ENCODE results near the gene INAFM2.

The INAFM2 gene

GRCh38 chr15:40320931-40321371, 2.5 kb upstream of the INAFM2 start:
- TF ChIP-seq CTCF (IDR thresholded peaks at IDR 0.05; ENCODE audit: insufficient read depth, low read depth, low read length, missing control alignments), result peak; percentile 87
- H3K4me3 ChIP-seq (ENCODE audit: low read depth, low read length), result no peak overlapping the region
- peak; percentile 74 for DNase-seq (ENCODE audit: low read depth)

GRCh38 chr15:40322531-40323238, 807 bp upstream of the INAFM2 start:
- TF ChIP-seq CTCF (IDR thresholded peaks at IDR 0.05; ENCODE audit: insufficient read depth, low read depth, low read length, missing control alignments), result no peak
- peak overlapping the region; percentile 49 for H3K4me3 ChIP-seq (ENCODE audit: low read depth, low read length)
- no peak for DNase-seq (ENCODE audit: low read depth)

- TF ChIP-seq CTCF (IDR thresholded peaks at IDR 0.05; ENCODE audit: insufficient read depth, low read depth, low read length, missing control alignments), result no peak
- peak; percentile 41 for DNase-seq (ENCODE audit: low read depth)
- H3K4me3 ChIP-seq (ENCODE audit: low read depth, low read length), result peak overlapping the region; percentile 65
Observed at GRCh38 chr15:40323953-40324937, 753 bp downstream of the INAFM2 start.

GRCh38 chr15:40325188-40325587, 1.7 kb downstream of the INAFM2 start:
- TF ChIP-seq CTCF (IDR thresholded peaks at IDR 0.05; ENCODE audit: insufficient read depth, low read depth, low read length, missing control alignments), result no peak
- DNase-seq (ENCODE audit: low read depth), result no peak
- H3K4me3 ChIP-seq (ENCODE audit: low read depth, low read length), result no peak overlapping the region

- no peak for DNase-seq (ENCODE audit: low read depth)
- TF ChIP-seq CTCF (IDR thresholded peaks at IDR 0.05; ENCODE audit: insufficient read depth, low read depth, low read length, missing control alignments), result no peak
- no peak overlapping the region for H3K4me3 ChIP-seq (ENCODE audit: low read depth, low read length)
Observed at GRCh38 chr15:40325700-40326099, 2.2 kb downstream of the INAFM2 start.

GRCh38 chr15:40327457-40327856, 4.0 kb downstream of the INAFM2 start:
- no peak overlapping the region for H3K4me3 ChIP-seq (ENCODE audit: low read depth, low read length)
- no peak for TF ChIP-seq CTCF (IDR thresholded peaks at IDR 0.05; ENCODE audit: insufficient read depth, low read depth, low read length, missing control alignments)
- no peak for DNase-seq (ENCODE audit: low read depth)

Data from GM12865 (cell line).